Left cardiac atrium (tissue), 4 donors: ENCODE data around the gene SRSF6. TPM values are rescaled to one million over a fixed set of nuclear protein-coding genes. Genes with fewer than 3 reads are reported as not detected.
"Not testable (repeated sequence)": the region's sequence is repeated elsewhere in the genome, so short reads cannot be mapped to it uniquely, and the experiment has no call there.

Experiments used
- ATAC-seq, 2 donors: fragments of 200-7000 bp; cut with Tn5 transposase; one replicate each; pipeline ENCODE4 v1.9.1; 2020; ENCODE audit warnings: mild to moderate bottlenecking in 2 of 2, moderate library complexity in 2 of 2
- DNase-seq: peaks from one replicate; pipeline ENCODE4 v3.0.0-alpha.2; 2020
- intact Hi-C, 2 donors: fragments of 100-400 bp; cut with DNase I; formaldehyde crosslinking; loops; one replicate each; pipeline versions ENCODE4 v1.14.1 to v1.15.1; 2022 to 2023
- total RNA-seq, 2 donors: library from RNA; stranded (reverse); fragmentation: NEBNext Ultra II Directional; extraction: Animal tissue kit (Norgen Biotek cat#: 25700); gene quantifications; one replicate each; pipeline ENCODE4 v1.2.1, GENCODE V29; 2021
- donor health status: DM: no; HTN: yes; CAD: no.
- donor health status: DM: no; HTN: yes; CAD: no; lungs with severe emphysema.
- donor health status: DM: yes; HTN: yes; CAD: no.
- donor health status: Dilated cardiomyopathy.

Gene SRSF6
- total RNA-seq, 2 donors from 2014 or later = 58.8 to 82.0 TPM

DNA sequence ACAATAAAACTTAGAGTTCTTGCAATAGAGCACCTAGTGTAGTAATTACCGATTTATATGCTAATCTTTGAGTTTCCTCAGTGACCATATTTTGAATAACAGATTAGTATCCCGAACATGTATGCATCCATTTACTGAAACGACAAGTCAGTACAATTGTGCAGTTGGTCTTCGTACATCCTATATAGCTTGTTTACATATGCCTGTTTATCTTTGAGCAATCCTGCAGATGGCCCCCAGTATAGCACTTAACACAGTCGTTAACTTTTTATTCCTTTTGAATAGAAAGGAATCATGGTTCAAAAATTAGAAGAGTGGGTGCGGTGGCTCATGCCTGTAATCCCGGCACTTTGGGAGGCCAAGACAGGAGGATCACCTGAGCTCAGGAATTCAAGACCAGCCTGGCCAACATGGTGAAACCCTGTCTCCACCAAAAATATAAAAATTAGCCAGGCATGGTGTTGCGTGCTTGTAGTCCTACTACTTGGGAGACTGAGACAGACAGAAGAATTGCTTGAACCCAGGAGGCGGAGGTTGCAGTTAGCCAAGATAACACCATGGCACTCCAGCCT lies 6.6 kb downstream of the SRSF6 start:
- intact Hi-C loops = no loop called here
- ATAC-seq = no peak

DNA sequence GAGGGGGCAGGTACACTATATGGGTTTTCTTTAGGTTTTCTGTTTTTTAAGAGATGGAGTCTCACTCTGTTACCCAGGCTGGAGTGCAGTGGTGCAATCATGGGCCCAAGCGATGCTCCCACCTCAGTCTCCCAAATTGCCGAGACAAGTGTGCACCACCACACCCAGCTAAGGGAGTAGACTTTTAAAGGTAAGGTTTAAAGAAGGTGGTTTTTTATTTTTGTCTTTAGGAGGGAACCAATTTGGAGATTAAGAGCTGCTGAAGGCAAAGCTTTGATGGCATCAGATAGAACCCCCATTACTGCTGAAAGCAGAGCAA lies 7.9 kb downstream of the SRSF6 start:
- DNase-seq (no peak), ATAC-seq (no peak)
- intact Hi-C loops = no loop called here

More for the DNA sequence above, 6.6 kb downstream of the SRSF6 start:
- DNase-seq = no peak

DNA sequence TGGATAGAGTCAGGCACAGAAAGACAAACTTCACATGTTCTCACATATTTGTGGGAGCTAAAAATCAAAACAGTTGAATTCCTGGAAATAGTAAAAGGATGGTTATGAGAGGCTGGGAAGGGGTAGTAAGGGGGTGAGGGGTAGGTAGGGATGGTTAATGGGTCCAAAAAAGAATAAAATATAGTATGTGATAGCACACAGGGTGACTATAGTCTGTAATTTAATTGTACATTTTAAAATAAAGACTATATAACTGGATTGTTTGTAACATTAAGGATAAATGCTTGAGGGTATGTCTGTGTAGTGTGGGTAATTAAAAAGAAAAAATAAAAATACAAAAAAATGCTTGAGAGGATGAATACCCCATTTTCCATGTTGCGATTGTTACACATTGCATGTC lies 9.9 kb downstream of the SRSF6 start:
- DNase-seq (no peak), ATAC-seq (no peak)
- intact Hi-C loops = no loop called here

DNA sequence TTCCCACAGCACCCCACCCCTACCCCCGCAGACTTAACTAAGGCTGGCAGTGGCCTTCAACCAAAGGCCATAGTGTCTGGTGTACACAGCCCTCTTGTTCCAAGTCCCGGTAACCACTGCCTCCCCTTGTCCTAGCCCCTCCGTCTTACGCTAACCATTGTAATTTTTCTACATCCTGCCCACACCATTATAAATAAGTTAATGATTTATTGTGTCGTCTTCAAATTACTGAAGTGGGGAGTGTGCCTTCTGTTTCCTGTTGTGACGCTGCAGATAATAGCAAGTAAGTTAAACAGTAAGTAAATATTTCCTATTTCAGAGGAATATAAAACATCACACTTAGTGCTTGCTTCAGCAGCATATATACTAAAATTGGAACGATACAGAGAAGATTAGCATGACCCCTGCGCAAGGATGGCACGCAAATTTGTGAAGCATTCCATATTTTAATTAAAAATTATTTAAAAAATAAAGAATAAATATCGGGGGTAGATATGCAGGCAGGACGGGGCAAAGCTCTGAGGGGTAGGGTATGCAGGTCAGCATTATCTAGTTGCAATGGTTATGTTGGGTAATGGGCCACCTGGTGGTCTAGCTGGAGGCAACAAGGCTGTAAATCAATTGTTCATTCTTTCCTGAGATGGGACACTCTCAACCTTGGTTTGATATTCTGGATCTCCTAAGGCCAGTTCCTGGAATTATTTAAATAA lies 15.1 kb downstream of the SRSF6 start:
- no peak for ATAC-seq
- intact Hi-C loops = no loop called here
- no peak for DNase-seq

DNA sequence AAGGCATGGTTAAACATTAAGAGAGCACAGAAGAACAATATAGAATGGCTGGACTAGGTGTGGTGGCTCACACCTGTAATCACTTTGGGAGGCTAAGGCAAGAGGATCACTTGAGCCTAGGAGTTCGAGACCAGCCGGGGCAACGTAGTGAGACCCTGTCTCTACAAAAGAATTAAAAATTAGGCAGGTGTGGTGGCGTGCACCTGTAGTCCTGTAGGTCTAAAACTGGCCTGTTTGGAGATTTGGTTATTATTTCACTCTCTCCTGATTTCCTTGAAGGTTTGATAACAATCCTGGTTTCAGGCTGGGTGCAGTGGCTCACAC lies 15.6 kb downstream of the SRSF6 start:
- intact Hi-C loops = no loop called here
- DNase-seq (no peak), ATAC-seq (no peak)

DNA sequence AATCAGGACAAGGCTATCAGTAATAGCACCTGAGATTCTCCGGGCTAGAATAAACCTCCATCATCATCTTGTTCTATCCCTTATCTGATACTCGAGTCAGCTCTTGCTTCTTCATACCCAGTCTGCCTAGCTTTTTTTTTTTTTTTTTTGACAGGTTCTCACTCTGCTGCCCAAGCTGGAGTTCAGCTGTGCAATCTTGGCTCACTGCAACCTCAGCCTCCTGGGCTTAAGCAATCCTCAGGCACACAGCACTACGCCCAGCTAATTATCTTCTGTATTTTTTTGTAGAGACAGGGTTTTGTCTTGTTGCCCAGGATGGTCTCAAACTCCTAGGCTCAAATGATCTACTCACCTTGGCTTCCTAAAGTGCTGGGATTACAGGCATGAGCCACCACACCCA lies 19.5 kb downstream of the SRSF6 start:
- ATAC-seq (peak; percentile 63 to 81), DNase-seq (no peak)
- intact Hi-C loops = no loop called here

DNA sequence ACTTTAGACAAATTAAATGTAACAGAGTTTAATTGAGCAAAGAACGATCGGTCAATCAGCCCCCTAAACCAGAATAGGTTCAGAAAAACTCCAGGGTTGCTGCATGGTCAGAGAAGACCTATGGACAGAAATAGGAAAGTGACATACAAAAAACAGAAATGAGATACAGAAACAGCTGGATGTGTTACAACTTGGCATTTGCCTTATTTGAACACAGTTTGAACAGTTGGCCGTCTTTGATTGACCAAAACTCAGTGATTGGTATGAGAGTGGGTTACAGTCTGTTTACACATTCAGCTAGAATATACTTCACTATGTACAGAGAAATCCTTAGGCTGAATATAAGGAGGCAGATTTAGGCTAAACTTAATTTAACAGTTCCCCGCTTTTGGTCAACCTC lies 19.9 kb downstream of the SRSF6 start:
- ATAC-seq = no peak
- intact Hi-C loops = no loop called here
- DNase-seq = no peak

DNA sequence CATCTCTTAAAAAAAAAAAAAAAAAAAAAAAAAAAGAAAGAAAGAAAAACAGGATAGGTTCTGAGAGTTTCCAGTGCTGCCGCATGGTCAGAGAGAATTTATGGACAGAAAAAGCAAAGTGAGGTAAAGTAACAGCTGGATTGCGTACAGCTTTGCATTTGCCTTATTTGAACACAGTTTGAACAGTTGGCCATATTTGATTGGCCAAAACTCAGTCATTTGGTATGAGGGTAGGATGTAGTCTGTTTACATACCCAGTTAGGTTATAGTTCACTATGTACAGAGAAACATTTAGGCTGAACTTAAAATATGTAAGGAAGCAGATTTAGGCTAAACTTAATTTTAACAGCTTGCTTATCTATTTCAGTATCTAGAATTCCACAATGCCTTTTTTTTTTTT lies 32.3 kb downstream of the SRSF6 start:
- no peak for DNase-seq
- intact Hi-C loops = no loop called here
- ATAC-seq = no peak

DNA sequence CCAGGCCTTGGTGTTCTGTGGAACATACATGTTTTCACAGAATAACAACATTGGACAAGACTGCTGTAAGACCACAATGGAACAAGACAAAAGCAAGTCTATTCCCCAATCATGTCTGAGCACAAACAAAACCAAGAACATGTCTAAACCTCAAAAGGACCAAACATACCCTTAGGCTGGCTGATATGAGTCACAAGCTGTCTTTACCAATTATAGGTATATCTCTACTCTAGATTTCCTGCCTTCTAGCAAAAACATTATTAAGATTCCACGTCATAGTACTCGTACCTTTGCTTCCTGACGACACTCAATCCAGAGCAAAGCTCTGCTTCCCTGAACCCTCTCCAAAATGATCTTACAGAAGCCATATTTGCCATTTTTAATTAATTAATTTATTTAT lies 34.4 kb downstream of the SRSF6 start:
- ATAC-seq (no peak), DNase-seq (no peak)
- intact Hi-C loops = no loop called here

DNA sequence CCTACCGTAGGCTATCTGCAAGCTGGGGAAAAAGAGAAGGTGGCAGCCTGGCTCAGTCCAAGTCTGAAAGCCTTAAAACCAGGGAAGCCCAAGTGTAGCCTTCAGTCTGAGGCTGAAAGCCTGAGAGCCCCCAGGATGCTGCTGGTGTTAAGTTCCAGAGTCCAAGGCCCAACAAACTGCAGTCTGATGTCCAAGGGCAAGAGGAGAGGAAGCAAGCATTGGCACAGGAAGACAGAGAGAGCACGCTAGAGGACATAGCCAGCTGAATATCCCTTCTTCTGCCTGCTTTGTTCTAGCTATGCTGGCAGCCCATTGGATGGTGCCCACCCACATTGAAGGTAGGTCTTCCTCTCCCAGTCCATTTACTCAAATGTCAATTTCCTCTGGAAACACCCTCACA lies 37.7 kb downstream of the SRSF6 start:
- no peak for ATAC-seq
- DNase-seq = no peak
- intact Hi-C loops = no loop called here

DNA sequence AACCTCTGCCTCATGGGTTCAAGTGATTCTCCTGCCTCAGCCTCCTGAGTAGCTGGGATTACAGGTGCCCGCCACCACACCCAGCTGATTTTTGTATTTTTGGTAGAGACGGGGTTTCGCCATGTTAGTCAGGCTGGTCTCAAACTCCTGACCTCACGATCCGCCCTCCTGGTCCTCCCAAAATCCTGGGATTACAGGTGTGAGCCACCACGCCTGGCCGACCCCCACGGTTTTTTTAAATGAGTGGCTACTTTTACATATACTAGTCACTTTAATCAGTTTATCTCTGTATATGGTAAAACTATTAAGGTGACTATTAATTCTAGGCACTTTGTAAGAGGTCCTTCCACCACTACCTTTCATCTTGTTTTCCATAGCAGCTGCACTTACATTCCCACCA lies 44.3 kb downstream of the SRSF6 start:
- intact Hi-C loops, ATAC-seq, DNase-seq: not testable (repeated sequence)

DNA sequence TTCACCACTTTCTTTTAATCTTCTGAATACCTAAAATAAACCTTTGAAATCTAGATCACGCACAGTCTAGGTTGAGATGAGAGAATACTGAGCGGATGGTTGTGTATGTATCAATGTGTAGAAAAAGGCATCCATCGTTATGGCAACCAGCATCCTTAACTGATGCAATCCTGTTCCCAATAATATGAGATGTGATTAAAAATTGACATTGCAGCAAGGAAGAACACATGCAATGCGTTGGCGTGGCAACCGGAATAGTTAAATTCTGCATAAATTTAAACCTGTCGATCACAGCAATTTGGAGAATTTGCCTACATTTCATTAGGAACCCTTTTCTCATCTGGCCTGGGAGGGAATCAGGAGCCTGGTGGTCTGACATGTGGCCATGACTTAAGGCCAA lies 48.5 kb downstream of the SRSF6 start:
- intact Hi-C loops = no loop called here
- DNase-seq (no peak), ATAC-seq (no peak)

DNA sequence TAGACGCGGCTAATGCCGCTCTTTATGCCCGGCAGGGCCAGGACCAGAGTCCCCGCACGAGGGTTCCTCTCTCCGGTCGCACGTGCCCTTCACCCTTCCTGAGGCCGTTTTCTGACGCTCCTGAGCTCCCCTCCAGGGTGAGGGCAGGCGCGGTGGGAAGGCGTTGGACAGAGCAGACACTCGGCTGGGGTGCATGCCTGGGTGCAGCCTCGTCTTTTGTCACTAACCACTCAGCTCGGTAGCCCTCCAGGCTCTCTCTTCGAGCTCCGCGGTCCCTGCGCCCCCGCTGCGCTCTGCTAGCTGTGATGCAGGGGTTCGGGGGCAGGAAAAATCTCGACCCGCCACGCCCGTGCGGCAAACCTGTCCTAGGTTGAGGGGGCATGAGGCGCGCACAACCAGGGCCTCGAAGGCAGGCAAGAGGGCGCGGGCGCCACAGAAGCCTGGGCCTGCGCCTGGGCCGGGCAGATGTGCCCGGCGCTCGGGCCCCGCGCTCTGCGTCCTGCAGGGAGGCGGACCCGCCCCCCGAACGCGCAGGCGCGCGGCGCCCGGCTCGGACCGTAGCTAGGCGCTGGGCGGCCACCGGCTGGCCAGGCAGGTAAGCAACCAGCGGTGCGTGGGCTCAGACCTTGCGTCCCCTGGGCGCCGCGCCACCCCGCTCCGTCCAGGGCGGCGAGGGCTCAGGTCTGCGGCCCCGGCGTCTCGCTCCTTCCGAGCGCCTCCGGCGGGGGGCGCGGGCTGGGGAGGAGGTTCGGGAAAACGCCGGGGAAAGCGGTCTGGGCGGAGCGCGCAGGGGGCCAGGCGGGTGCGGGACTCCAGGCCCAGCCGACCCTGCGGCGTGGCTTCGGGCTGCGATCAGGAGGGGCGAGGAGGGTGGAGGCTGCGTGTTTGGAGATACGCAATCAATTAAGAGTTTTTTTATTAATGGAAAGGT lies 49.7 kb downstream of the SRSF6 start, which contains the start of gene L3MBTL1:
TSS of gene L3MBTL1 (plus strand) at position 548 of the 931 bp plus-strand sequence. CDS start 5,807 bp downstream, outside the sequence.
- ATAC-seq = peak; percentile 90 to 94
- intact Hi-C loops = no loop called here
- DNase-seq = peak; percentile 62

DNA sequence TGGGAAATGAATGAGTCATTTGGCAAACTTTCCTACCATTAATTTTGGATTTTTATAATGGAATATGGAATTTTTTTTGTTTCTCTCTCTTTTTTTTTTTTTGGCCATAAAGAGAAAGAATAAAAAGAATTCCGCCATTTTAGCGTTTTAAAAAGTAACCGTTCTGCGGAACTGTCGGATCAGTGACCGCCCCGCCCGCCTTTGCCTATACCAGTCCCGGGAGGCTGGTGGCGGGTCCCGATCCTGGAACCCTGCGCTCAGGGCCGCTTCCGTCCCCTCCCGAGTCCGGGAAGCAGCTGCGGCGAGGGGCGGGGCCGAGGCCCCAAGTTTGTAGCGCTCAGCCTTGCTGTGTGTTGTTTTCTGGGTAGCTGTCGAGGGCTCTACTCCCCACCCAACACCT lies 50.4 kb downstream of the SRSF6 start:
- intact Hi-C loops = no loop called here
- DNase-seq (peak; percentile 34), ATAC-seq (peak; percentile 13 to 26)

DNA sequence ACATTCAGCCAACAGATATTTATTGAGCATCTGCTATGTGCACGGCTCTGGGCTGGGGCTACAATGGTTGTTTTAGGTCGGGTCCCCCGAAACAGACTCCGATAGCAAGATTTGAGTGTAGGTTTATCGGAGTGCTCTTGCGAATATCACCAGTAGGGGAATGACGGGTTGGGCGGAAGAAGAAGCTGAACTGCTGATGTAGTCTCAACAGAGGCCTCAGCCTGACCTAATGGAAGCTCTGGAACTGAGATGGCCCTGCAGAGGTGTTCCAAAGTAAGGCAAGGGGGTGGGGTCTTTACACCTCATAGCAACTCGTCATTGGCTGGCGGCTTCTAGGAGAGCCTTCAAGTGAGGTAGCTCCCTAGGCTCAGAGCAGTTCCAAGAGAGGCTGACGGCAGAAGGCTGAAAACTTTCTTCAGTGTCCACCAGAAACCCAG lies 50.9 kb downstream of the SRSF6 start:
- DNase-seq = no peak
- intact Hi-C loops = no loop called here

DNA sequence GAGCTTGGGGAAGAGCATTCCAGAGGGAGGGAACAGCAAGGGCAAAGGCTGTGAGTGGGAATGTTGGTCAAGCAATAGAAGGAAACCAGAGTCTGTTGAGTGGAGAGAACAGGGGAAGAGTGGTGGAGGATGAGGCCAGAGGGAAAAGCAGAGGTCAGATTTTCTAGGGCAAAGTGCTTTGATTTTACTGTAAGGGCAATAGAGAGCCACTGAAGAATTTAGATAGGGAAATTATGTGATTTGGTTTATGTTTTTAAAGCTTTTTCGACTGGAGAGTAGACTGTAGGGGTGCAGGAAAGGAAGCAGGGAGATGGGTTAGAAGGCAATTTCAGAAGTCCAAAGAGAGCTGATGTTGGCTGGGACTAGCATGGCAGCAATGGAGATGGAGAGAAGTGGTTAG lies 54.2 kb downstream of the SRSF6 start:
- no peak for DNase-seq
- no peak for ATAC-seq
- intact Hi-C loops = no loop called here

More for the DNA sequence above, 50.9 kb downstream of the SRSF6 start:
- no peak for ATAC-seq

DNA sequence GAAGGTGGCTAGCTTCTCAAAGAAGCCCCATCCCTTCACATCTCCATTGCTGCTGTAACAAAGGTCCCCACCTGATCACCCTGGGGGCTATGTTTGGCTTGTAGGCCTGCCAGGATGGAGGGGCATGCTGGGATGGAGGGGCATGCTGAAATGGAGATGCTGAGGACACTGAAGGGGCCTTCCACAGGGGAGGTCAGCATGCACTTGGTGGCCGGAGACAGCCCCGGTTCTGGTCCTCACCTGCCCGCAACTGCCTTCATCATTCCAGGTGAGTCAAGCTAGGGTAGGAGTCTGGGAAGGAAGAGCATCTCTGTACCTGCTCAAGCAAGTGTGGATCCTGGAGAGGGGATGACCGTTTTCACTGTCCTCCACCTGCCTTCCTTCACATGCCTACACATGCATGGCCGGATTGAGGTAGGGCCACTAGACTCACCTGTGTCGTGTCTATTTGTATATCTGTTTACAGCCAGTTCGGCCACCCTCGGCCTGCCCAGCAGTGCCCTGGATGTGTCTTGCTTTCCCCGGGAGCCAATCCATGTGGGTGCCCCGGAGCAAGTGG lies 55.8 kb downstream of the SRSF6 start:
- DNase-seq (no peak), ATAC-seq (no peak)

More for the DNA sequence above, 55.8 kb downstream of the SRSF6 start:
- intact Hi-C loops = no loop called here
